ENCODE results near the gene KLHL20. TPM values are rescaled to one million over a fixed set of nuclear protein-coding genes. Genes with fewer than 3 reads are reported as not detected.

The KLHL20 gene
- total and polyA plus RNA-seq, 2 of the 8 experiments (the other 6 are each of a cell fraction or from before 2014, with no cell fraction given), result 4.9 to 12.3 TPM

DNA sequence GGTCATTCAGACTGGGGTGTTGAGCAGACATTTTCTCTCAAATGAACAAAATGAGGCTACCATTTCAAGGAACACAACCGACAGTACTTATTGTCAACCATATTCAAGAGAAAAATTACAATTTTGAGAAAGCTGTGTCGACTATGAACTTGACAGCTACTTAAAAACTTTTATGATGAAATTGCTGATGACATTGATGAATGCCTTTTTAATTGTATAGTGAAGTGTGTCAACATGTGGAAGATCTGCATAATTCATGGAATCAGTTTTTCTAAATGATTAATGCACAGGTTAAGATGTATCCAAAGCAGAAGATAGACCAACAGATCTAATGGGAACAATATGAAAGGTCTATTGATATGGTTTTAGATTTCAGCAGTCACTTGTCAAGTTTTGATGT lies 75.1 kb downstream of the KLHL20 start:
- no peaks in the 10 kb centered on the region for H3K4me1 ChIP-seq (replicated peaks in 1 of 4; ENCODE audit: control insufficient read depth in 3 of 4, insufficient read depth in 4 of 4, low read length in 3 of 4)
- H3K56ac ChIP-seq (replicated peaks; ENCODE audit: insufficient read length, low read depth, low read length), result no peak overlapping the region
- H3K4me3 ChIP-seq (ENCODE audit: extremely low read depth in 1 of 4, insufficient read depth in 2 of 4, low read depth in 3 of 4, low read length in 4 of 4), result no peak overlapping the region
- H3K79me1 ChIP-seq (ENCODE audit: low read depth, low read length), result no peaks in the 10 kb centered on the region
- H4K8ac ChIP-seq (ENCODE audit: extremely low read depth, insufficient read depth, low read length), result no peak overlapping the region
- no peak overlapping the region for H3K9ac ChIP-seq (replicated peaks in 1 of 4; ENCODE audit: extremely low read depth in 1 of 4, low read depth in 3 of 4, low read length in 3 of 4)
- H3K36me3 ChIP-seq (ENCODE audit: control insufficient read depth in 2 of 4, insufficient read depth in 4 of 4, low read length in 3 of 4), result peaks cover 0 to under 1% (median 0%) of the 10 kb centered on the region in 4 experiments; a peak in 2 of 8 replicates
- DNase-seq (ENCODE audit: low read depth in 1 of 2, low spot score in 2 of 2) (no peak), FAIRE-seq (no peak)
- H3K14ac ChIP-seq (ENCODE audit: insufficient read length), result no peak overlapping the region
- CTCF ChIA-PET (ENCODE audit: partially characterized antibody), result no interaction called here
- no peak overlapping the region for H3K18ac ChIP-seq (ENCODE audit: extremely low read depth, low read length)
- POLR2A ChIA-PET (ENCODE audit: partially characterized antibody), result no interaction called here
- H2BK12ac ChIP-seq (ENCODE audit: low read depth, low read length), result no peak overlapping the region
- no peak overlapping the region for H3K4ac ChIP-seq (replicated peaks; ENCODE audit: insufficient read length, low read depth, low read length)
- no peak overlapping the region for H2BK5ac ChIP-seq (ENCODE audit: low read depth, low read length)
- no peaks in the 10 kb centered on the region for H3K23me2 ChIP-seq (ENCODE audit: low read depth, low read length)
- H4K91ac ChIP-seq (replicated peaks; ENCODE audit: insufficient read length, low read length), result no peak overlapping the region
- no peaks in the 10 kb centered on the region for H3K9me3 ChIP-seq (ENCODE audit: insufficient read depth in 2 of 2, low read depth in 1 of 2, low read length in 1 of 2)
- H3K4me2 ChIP-seq (ENCODE audit: insufficient read depth in 1 of 2, low read depth in 2 of 2, low read length in 2 of 2), result no peak overlapping the region
- WGBS, 2 experiments (ENCODE audit: extremely low coverage in 1 of 2, insufficient coverage in 1 of 2, insufficient read length in 1 of 2, insufficient replicate concordance in 2 of 2, low coverage in 1 of 2, low lambda C conversion rate in 2 of 2, missing lambda C conversion rate in 1 of 2), result 100% methylated on average over 2 of the region's 2 CpGs; no CpG with 5 or more reads in 1 of the 2 experiments
- H3K27me3 ChIP-seq (replicated peaks in 1 of 4; ENCODE audit: control insufficient read depth in 3 of 4, extremely low read depth in 1 of 4, insufficient read depth in 3 of 4, low read length in 3 of 4), result no peaks in the 10 kb centered on the region
- no peak overlapping the region for H3K27ac ChIP-seq (ENCODE audit: low read depth, low read length)
- no peaks in the 10 kb centered on the region for H3K79me2 ChIP-seq (ENCODE audit: control insufficient read depth in 1 of 2, insufficient read depth in 2 of 2, low read length in 2 of 2)
- no peak overlapping the region for H2AFZ ChIP-seq (ENCODE audit: low read length)
- no peak overlapping the region for H3K23ac ChIP-seq (ENCODE audit: insufficient read length)
- H2BK120ac ChIP-seq (replicated peaks; ENCODE audit: low read depth, low read length), result no peak overlapping the region
- no peak overlapping the region for H2AK5ac ChIP-seq (ENCODE audit: low read depth, low read length)
- H2BK20ac ChIP-seq (ENCODE audit: low read length), result no peak overlapping the region
- H4K20me1 ChIP-seq (replicated peaks in 1 of 2; ENCODE audit: control insufficient read depth in 1 of 2, insufficient read depth in 2 of 2, low read length in 2 of 2), result no peaks in the 10 kb centered on the region
- TF ChIP-seq EP300 (IDR thresholded peaks at IDR 0.05; ENCODE audit: borderline replicate concordance in 1 of 2, low read depth in 2 of 2, low read length in 2 of 2) (no peak), RXRA (IDR thresholded peaks at IDR 0.05; ENCODE audit: insufficient read depth, low read depth, low read length) (no peak), GABPA (IDR thresholded peaks at IDR 0.05; ENCODE audit: borderline replicate concordance, insufficient read depth, low read length) (no peak), PHF8 (conservative IDR thresholded peaks at IDR 0.05; ENCODE audit: low read depth, low read length) (no peak), JUN (IDR thresholded peaks at IDR 0.05; ENCODE audit: low read depth, low read length) (no peak), SUZ12 (IDR thresholded peaks at IDR 0.05; ENCODE audit: low read length) (no peak)
- TF ChIP-seq, protein P1, sequence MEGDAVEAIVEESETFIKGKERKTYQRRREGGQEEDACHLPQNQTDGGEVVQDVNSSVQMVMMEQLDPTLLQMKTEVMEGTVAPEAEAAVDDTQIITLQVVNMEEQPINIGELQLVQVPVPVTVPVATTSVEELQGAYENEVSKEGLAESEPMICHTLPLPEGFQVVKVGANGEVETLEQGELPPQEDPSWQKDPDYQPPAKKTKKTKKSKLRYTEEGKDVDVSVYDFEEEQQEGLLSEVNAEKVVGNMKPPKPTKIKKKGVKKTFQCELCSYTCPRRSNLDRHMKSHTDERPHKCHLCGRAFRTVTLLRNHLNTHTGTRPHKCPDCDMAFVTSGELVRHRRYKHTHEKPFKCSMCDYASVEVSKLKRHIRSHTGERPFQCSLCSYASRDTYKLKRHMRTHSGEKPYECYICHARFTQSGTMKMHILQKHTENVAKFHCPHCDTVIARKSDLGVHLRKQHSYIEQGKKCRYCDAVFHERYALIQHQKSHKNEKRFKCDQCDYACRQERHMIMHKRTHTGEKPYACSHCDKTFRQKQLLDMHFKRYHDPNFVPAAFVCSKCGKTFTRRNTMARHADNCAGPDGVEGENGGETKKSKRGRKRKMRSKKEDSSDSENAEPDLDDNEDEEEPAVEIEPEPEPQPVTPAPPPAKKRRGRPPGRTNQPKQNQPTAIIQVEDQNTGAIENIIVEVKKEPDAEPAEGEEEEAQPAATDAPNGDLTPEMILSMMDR (IDR thresholded peaks at IDR 0.05; ENCODE audit: control extremely low read depth in 1 of 3, insufficient read depth in 1 of 3, low read depth in 1 of 3, low read length in 3 of 3), result no peak
- no peak overlapping the region for H2BK15ac ChIP-seq (ENCODE audit: low read length)
- H4K5ac ChIP-seq (ENCODE audit: insufficient read length, low read depth, low read length), result no peak overlapping the region

Measured in H1 (cell line).